Ovary (tissue), 3 donors: Measurements from ENCODE around the gene SBNO2.

Experiments used
- POLR2A ChIP-seq: fragments of 450-650 bp; IDR thresholded peaks from one replicate; pipeline ENCODE4 v1.6.1; 2017; ENCODE audit warnings: antibody characterized with exemption, mild to moderate bottlenecking, moderate library complexity
- TF ChIP-seq, protein P1 (sequence below), 3 donors: fragments of 450-650 bp in 2 of 3; fragments of 200-600 bp in 1 of 3; IDR thresholded peaks; one replicate each; pipeline versions ENCODE4 v1.5.1 to v1.8.0; 2016 to 2022; ENCODE audit warnings: antibody characterized with exemption in 3 of 3, mild to moderate bottlenecking in 1 of 3
- donor health status: DM: no; HTN: no; CAD: no.

GRCh38 chr19:1205114-1206099 is 31.3 kb upstream of the SBNO2 start, which contains the start of gene STK11:
- TF ChIP-seq, protein P1, sequence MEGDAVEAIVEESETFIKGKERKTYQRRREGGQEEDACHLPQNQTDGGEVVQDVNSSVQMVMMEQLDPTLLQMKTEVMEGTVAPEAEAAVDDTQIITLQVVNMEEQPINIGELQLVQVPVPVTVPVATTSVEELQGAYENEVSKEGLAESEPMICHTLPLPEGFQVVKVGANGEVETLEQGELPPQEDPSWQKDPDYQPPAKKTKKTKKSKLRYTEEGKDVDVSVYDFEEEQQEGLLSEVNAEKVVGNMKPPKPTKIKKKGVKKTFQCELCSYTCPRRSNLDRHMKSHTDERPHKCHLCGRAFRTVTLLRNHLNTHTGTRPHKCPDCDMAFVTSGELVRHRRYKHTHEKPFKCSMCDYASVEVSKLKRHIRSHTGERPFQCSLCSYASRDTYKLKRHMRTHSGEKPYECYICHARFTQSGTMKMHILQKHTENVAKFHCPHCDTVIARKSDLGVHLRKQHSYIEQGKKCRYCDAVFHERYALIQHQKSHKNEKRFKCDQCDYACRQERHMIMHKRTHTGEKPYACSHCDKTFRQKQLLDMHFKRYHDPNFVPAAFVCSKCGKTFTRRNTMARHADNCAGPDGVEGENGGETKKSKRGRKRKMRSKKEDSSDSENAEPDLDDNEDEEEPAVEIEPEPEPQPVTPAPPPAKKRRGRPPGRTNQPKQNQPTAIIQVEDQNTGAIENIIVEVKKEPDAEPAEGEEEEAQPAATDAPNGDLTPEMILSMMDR (IDR thresholded peaks at IDR 0.05), result no peak
- TF ChIP-seq POLR2A, result peak; percentile 68
